Bronchial epithelial cell (primary cell): ENCODE data around the gene PITX1. TPM values are rescaled to one million over a fixed set of nuclear protein-coding genes. Genes with fewer than 3 reads are reported as not detected.
A peak's percentile ranks its signal among the peaks of the same experiment; 100 is the strongest.

Source experiments
- DNase-seq: peaks from one replicate; pipeline ENCODE4 v3.0.0-alpha.2; 2010; ENCODE audit warnings: low read depth
- FAIRE-seq: peaks from 2 replicates; lab custom pipeline; 2011; peaks lifted over from hg19 to GRCh38; lab: Jason Lieb, UNC
- H3K27me3 ChIP-seq: 2 replicates; pipeline ENCODE4 v1.5.1; 2011; ENCODE audit warnings: low read length; ENCODE audit not compliant: control insufficient read depth, insufficient read depth
- H3K36me3 ChIP-seq: 2 replicates; pipeline ENCODE4 v1.5.1; 2011; ENCODE audit warnings: low read length; ENCODE audit not compliant: control insufficient read depth, insufficient read depth
- H3K4me3 ChIP-seq: 2 replicates; pipeline ENCODE4 v1.5.1; 2011; ENCODE audit warnings: mild to moderate bottlenecking, low read depth, low read length, control low read depth
- CTCF ChIP-seq: IDR thresholded peaks from 2 replicates; pipeline ENCODE4 v1.5.1; 2011; ENCODE audit warnings: mild to moderate bottlenecking, moderate library complexity, low read length, control low read depth, inconsistent platforms; ENCODE audit not compliant: insufficient read depth, severe bottlenecking
- total RNA-seq: library from RNA; depleted of rRNA; stranded (reverse); fragments of >200 nt; gene quantifications from 2 replicates; pipeline ENCODE4 v1.2.1, GENCODE V29; 2014

The PITX1 gene
- total RNA-seq, 1 donor from 2014 or later, result 87.7 TPM

GRCh38 chr5:135026645-135027265 lies 7.3 kb downstream of the PITX1 start:
- FAIRE-seq, result no peak
- Histone ChIP-seq H3K36me3 (peaks cover 22% of the 10 kb centered on the region), H3K4me3 (no peak overlapping the region), H3K27me3 (no peaks in the 10 kb centered on the region)
- no peak for TF ChIP-seq CTCF
- no peak for DNase-seq

- no peak for DNase-seq
- H3K36me3 ChIP-seq, result peaks cover 20% of the 10 kb centered on the region
- no peak overlapping the region for H3K4me3 ChIP-seq
- peak; percentile 70 for FAIRE-seq
- no peak for TF ChIP-seq CTCF
- no peaks in the 10 kb centered on the region for H3K27me3 ChIP-seq
These were observed 8.0 kb downstream of the PITX1 start for GRCh38 chr5:135025730-135026644.

- peaks cover 15% of the 10 kb centered on the region for H3K36me3 ChIP-seq
- H3K27me3 ChIP-seq, result no peaks in the 10 kb centered on the region
- peak; percentile 9 for TF ChIP-seq CTCF
- peak; percentile 97 for DNase-seq
- no peak overlapping the region for H3K4me3 ChIP-seq
- peak; percentile 60 for FAIRE-seq
These were observed 8.9 kb downstream of the PITX1 start for GRCh38 chr5:135024956-135025729.

- no peaks in the 10 kb centered on the region for H3K27me3 ChIP-seq
- H3K36me3 ChIP-seq, result no peaks in the 10 kb centered on the region
- no peak overlapping the region for H3K4me3 ChIP-seq
- DNase-seq (no peak), FAIRE-seq (no peak)
- no peak for TF ChIP-seq CTCF
These were observed 13.7 kb downstream of the PITX1 start for GRCh38 chr5:135020111-135020895.

GRCh38 chr5:135019314-135019713 lies 14.7 kb downstream of the PITX1 start:
- TF ChIP-seq CTCF, result no peak
- H3K36me3 ChIP-seq, result no peaks in the 10 kb centered on the region
- no peak overlapping the region for H3K4me3 ChIP-seq
- no peaks in the 10 kb centered on the region for H3K27me3 ChIP-seq
- FAIRE-seq (peak; percentile 7), DNase-seq (no peak)
